T-helper 2 cell (primary cell): ENCODE results near the gene GADD45G.

Experiments
- DNase-seq, 5 experiments: peaks; one replicate each; pipeline versions ENCODE4 v3.0.0 to v3.0.0-alpha.2; 2012 to 2022

Gene GADD45G

GRCh38 chr9:89654025-89654662 is 49.3 kb downstream of the GADD45G start:
- DNase-seq, result no peak

GRCh38 chr9:89655056-89655989 is 50.5 kb downstream of the GADD45G start:
- no peak for DNase-seq
